HEK293 (cell line): Measurements from ENCODE around the gene ATG4B.

Source experiments
- BCL11A ChIP-seq: fragments of 450-650 bp; formaldehyde crosslinking; IDR thresholded peaks from 2 replicates; pipeline ENCODE4 v1.5.1; 2016; ENCODE audit warnings: low read depth, missing biosample characterization, missing genetic modification characterization
- BCL11B ChIP-seq: fragments of 450-650 bp; formaldehyde crosslinking; IDR thresholded peaks from 2 replicates; pipeline ENCODE4 v1.5.1; 2016; ENCODE audit warnings: low read depth, missing biosample characterization, missing genetic modification characterization
- EGR2 ChIP-seq: fragments of 450-650 bp; formaldehyde crosslinking; IDR thresholded peaks from 2 replicates; pipeline ENCODE4 v1.5.1; 2016; ENCODE audit warnings: low read depth, missing biosample characterization, missing genetic modification characterization
- HOXC10 ChIP-seq: sonication (generic); formaldehyde crosslinking; IDR thresholded peaks from 2 replicates; pipeline ENCODE4 v1.8.1; 2023; ENCODE audit warnings: mild to moderate bottlenecking, missing genetic modification reagents
- IKZF3 ChIP-seq: fragments of 450-650 bp; IDR thresholded peaks from 2 replicates; pipeline ENCODE4 v1.5.0; 2018; ENCODE audit warnings: missing biosample characterization, mild to moderate bottlenecking, missing genetic modification characterization, moderate library complexity
- KLF10 ChIP-seq: fragments of 450-650 bp; IDR thresholded peaks from 2 replicates; pipeline ENCODE4 v1.5.1; 2018; ENCODE audit warnings: missing biosample characterization, mild to moderate bottlenecking, missing genetic modification characterization
- KLF8 ChIP-seq: fragments of 450-650 bp; formaldehyde crosslinking; IDR thresholded peaks from 2 replicates; pipeline ENCODE4 v1.5.1; 2016; ENCODE audit warnings: missing biosample characterization, missing genetic modification characterization
- RBAK ChIP-seq: fragments of 450-650 bp; formaldehyde crosslinking; IDR thresholded peaks from 2 replicates; pipeline ENCODE4 v1.5.1; 2016; ENCODE audit warnings: missing biosample characterization, missing genetic modification characterization
- SP2 ChIP-seq: fragments of 450-650 bp; formaldehyde crosslinking; IDR thresholded peaks from 2 replicates; pipeline ENCODE4 v1.5.1; 2016; ENCODE audit warnings: missing biosample characterization, missing genetic modification characterization
- SP7 ChIP-seq: fragments of 450-650 bp; formaldehyde crosslinking; IDR thresholded peaks from 2 replicates; pipeline ENCODE4 v1.5.1; 2016; ENCODE audit warnings: missing biosample characterization, missing genetic modification characterization
- ZBTB1 ChIP-seq: fragments of 450-650 bp; formaldehyde crosslinking; IDR thresholded peaks from 2 replicates; pipeline ENCODE4 v1.5.1; 2016; ENCODE audit warnings: missing biosample characterization, missing genetic modification characterization
- ZBTB20 ChIP-seq: fragments of 450-650 bp; formaldehyde crosslinking; IDR thresholded peaks from 2 replicates; pipeline ENCODE4 v1.5.1; 2016; ENCODE audit warnings: missing biosample characterization, missing genetic modification characterization
- ZBTB48 ChIP-seq: fragments of 450-650 bp; formaldehyde crosslinking; IDR thresholded peaks from 2 replicates; pipeline ENCODE4 v1.5.1; 2016; ENCODE audit warnings: missing biosample characterization, missing genetic modification characterization
- ZBTB7A ChIP-seq: fragments of 450-650 bp; formaldehyde crosslinking; IDR thresholded peaks from 2 replicates; pipeline ENCODE4 v1.5.1; 2016; ENCODE audit warnings: low read depth, missing biosample characterization, missing genetic modification characterization
- ZIC2 ChIP-seq: fragments of 450-650 bp; formaldehyde crosslinking; IDR thresholded peaks from 2 replicates; pipeline ENCODE4 v1.5.1; 2016; ENCODE audit warnings: missing biosample characterization, missing genetic modification characterization
- ZNF121 ChIP-seq: fragments of 450-650 bp; formaldehyde crosslinking; IDR thresholded peaks from 2 replicates; pipeline ENCODE4 v1.5.1; 2016; ENCODE audit warnings: missing biosample characterization, missing genetic modification characterization
- ZNF132 ChIP-seq: fragments of 450-650 bp; formaldehyde crosslinking; IDR thresholded peaks from 2 replicates; pipeline ENCODE4 v1.5.1; 2017; ENCODE audit warnings: missing biosample characterization, missing genetic modification characterization, borderline replicate concordance
- ZNF184 ChIP-seq: fragments of 450-650 bp; IDR thresholded peaks from 2 replicates; pipeline ENCODE4 v1.5.1; 2018; ENCODE audit warnings: missing biosample characterization, mild to moderate bottlenecking, missing genetic modification characterization
- ZNF202 ChIP-seq: fragments of 450-650 bp; formaldehyde crosslinking; IDR thresholded peaks from 2 replicates; pipeline ENCODE4 v1.5.1; 2016; ENCODE audit warnings: missing biosample characterization, missing genetic modification characterization, borderline replicate concordance
- ZNF335 ChIP-seq: fragments of 450-650 bp; formaldehyde crosslinking; conservative IDR thresholded peaks from 2 replicates; pipeline ENCODE4 v1.5.1; 2016; ENCODE audit warnings: missing biosample characterization, missing genetic modification characterization
- ZNF391 ChIP-seq: fragments of 450-650 bp; formaldehyde crosslinking; IDR thresholded peaks from 2 replicates; pipeline ENCODE4 v1.5.1; 2016; ENCODE audit warnings: low read depth, missing biosample characterization, missing genetic modification characterization, borderline replicate concordance
- ZNF558 ChIP-seq: fragments of 450-650 bp; formaldehyde crosslinking; IDR thresholded peaks from 2 replicates; pipeline ENCODE4 v1.5.1; 2016; ENCODE audit warnings: missing biosample characterization, missing genetic modification characterization
- ZNF560 ChIP-seq: fragments of 450-650 bp; formaldehyde crosslinking; IDR thresholded peaks from 2 replicates; pipeline ENCODE4 v1.5.1; 2017; ENCODE audit warnings: missing biosample characterization, missing genetic modification characterization, borderline replicate concordance
- ZNF600 ChIP-seq: fragments of 450-650 bp; formaldehyde crosslinking; IDR thresholded peaks from 2 replicates; pipeline ENCODE4 v1.5.1; 2016; ENCODE audit warnings: missing biosample characterization, missing genetic modification characterization
- ZNF610 ChIP-seq: fragments of 450-650 bp; formaldehyde crosslinking; IDR thresholded peaks from 2 replicates; pipeline ENCODE4 v1.5.1; 2016; ENCODE audit warnings: missing biosample characterization, missing genetic modification characterization, borderline replicate concordance
- ZNF670 ChIP-seq: fragments of 450-650 bp; formaldehyde crosslinking; IDR thresholded peaks from 2 replicates; pipeline ENCODE4 v1.5.1; 2016; ENCODE audit warnings: missing biosample characterization, missing genetic modification characterization, low read depth
- ZNF785 ChIP-seq: fragments of 450-650 bp; formaldehyde crosslinking; IDR thresholded peaks from 2 replicates; pipeline ENCODE4 v1.5.1; 2016; ENCODE audit warnings: missing biosample characterization, missing genetic modification characterization
- ZNF843 ChIP-seq: fragments of 450-650 bp; formaldehyde crosslinking; IDR thresholded peaks from 2 replicates; pipeline ENCODE4 v1.5.1; 2016; ENCODE audit warnings: missing biosample characterization, missing genetic modification characterization
- TF ChIP-seq, protein P1 (sequence below): IDR thresholded peaks from 2 replicates; pipeline ENCODE4 v1.6.1; 2011; ENCODE audit warnings: mild to moderate bottlenecking, low read depth, low read length, borderline replicate concordance
- TF ChIP-seq, protein P2 (sequence below): fragments of 450-650 bp; formaldehyde crosslinking; IDR thresholded peaks from 2 replicates; pipeline ENCODE4 v1.5.1; 2016; ENCODE audit warnings: missing biosample characterization, missing genetic modification characterization
- TF ChIP-seq, protein P3 (sequence below): fragments of 450-650 bp; formaldehyde crosslinking; IDR thresholded peaks from 2 replicates; pipeline ENCODE4 v1.5.1; 2016; ENCODE audit warnings: missing biosample characterization, missing genetic modification characterization
- TF ChIP-seq, protein P4 (sequence below): fragments of 450-650 bp; formaldehyde crosslinking; IDR thresholded peaks from 2 replicates; pipeline ENCODE4 v1.5.1; 2017; ENCODE audit warnings: missing biosample characterization, missing genetic modification characterization
- TF ChIP-seq, protein P5 (sequence below): fragments of 450-650 bp; formaldehyde crosslinking; IDR thresholded peaks from 2 replicates; pipeline ENCODE4 v1.5.1; 2017; ENCODE audit warnings: missing biosample characterization, missing genetic modification characterization

Gene ATG4B

DNA sequence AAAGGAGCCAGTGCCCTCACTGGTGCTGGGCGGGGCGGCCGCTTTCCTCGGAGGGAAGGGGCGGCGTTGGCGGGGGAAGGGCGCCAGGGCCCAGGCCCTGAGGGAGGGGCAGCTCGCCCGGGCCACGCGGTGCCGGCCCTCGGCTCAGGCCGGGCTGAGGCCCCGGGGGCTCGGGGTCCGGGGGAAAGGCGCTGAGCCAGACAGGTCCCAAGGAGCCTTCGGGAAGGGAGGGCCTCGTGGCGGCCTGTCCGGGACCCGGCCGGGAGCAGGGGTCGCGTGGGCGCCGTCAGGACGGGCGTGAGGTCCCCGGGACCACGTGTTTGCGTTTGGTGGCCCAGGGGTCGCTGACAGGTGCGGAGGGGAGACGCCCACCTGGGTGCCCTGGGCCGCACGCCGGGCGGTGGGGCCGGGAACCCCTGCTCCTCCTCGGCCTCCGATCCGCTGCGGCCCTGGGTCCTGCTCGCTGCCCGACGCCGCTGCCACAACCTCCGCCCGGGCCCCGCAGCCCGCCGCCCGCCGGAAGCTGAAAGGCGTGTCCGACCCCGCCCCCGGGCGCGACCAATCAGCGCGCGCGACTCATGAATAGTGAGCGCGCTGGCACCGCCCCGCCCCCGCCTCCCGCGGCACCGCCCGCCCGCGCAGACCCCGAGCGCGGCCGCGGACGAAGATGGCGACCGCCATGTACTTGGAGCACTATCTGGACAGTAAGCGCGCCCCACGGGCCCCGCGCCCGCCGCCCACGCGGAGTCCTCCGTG, 64.1 kb downstream of the ATG4B start, which contains the start of gene ING5 (continued):
- TF ChIP-seq, protein P1, sequence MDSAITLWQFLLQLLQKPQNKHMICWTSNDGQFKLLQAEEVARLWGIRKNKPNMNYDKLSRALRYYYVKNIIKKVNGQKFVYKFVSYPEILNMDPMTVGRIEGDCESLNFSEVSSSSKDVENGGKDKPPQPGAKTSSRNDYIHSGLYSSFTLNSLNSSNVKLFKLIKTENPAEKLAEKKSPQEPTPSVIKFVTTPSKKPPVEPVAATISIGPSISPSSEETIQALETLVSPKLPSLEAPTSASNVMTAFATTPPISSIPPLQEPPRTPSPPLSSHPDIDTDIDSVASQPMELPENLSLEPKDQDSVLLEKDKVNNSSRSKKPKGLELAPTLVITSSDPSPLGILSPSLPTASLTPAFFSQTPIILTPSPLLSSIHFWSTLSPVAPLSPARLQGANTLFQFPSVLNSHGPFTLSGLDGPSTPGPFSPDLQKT, result peak; percentile 66; the same call in 1 of the 2 replicates
- peak; percentile 77 for TF ChIP-seq ZBTB48 (tag by site-specific recombination)
- TF ChIP-seq SP7 (tag by site-specific recombination), result peak; percentile 29; the same call in 1 of the 2 replicates
- TF ChIP-seq, protein P2, sequence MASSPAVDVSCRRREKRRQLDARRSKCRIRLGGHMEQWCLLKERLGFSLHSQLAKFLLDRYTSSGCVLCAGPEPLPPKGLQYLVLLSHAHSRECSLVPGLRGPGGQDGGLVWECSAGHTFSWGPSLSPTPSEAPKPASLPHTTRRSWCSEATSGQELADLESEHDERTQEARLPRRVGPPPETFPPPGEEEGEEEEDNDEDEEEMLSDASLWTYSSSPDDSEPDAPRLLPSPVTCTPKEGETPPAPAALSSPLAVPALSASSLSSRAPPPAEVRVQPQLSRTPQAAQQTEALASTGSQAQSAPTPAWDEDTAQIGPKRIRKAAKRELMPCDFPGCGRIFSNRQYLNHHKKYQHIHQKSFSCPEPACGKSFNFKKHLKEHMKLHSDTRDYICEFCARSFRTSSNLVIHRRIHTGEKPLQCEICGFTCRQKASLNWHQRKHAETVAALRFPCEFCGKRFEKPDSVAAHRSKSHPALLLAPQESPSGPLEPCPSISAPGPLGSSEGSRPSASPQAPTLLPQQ (tag by site-specific recombination), result peak; percentile 86
- TF ChIP-seq ZNF600 (tag by site-specific recombination), result peak; percentile 62; the same call in 1 of the 2 replicates
- no peak for TF ChIP-seq HOXC10 (CRISPR knock-in tag)
- no peak for TF ChIP-seq ZNF558 (tag by site-specific recombination)
- peak; percentile 99 for TF ChIP-seq KLF10 (tag by site-specific recombination)
- TF ChIP-seq, protein P3, sequence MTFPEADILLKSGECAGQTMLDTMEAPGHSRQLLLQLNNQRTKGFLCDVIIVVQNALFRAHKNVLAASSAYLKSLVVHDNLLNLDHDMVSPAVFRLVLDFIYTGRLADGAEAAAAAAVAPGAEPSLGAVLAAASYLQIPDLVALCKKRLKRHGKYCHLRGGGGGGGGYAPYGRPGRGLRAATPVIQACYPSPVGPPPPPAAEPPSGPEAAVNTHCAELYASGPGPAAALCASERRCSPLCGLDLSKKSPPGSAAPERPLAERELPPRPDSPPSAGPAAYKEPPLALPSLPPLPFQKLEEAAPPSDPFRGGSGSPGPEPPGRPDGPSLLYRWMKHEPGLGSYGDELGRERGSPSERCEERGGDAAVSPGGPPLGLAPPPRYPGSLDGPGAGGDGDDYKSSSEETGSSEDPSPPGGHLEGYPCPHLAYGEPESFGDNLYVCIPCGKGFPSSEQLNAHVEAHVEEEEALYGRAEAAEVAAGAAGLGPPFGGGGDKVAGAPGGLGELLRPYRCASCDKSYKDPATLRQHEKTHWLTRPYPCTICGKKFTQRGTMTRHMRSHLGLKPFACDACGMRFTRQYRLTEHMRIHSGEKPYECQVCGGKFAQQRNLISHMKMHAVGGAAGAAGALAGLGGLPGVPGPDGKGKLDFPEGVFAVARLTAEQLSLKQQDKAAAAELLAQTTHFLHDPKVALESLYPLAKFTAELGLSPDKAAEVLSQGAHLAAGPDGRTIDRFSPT (tag by site-specific recombination), result no peak
- TF ChIP-seq ZNF670 (tag by site-specific recombination), result no peak
- no peak for TF ChIP-seq ZBTB1 (tag by site-specific recombination)
- no peak for TF ChIP-seq RBAK (tag by site-specific recombination)
- TF ChIP-seq ZNF843 (tag by site-specific recombination), result no peak
- TF ChIP-seq ZNF184 (tag by site-specific recombination), result 0 out of 2 replicates have a peak, but pooled peaks have one; percentile 13
- TF ChIP-seq ZNF391 (tag by site-specific recombination), result no peak
- peak; percentile 68 for TF ChIP-seq SP2 (tag by site-specific recombination)
- TF ChIP-seq, protein P4, sequence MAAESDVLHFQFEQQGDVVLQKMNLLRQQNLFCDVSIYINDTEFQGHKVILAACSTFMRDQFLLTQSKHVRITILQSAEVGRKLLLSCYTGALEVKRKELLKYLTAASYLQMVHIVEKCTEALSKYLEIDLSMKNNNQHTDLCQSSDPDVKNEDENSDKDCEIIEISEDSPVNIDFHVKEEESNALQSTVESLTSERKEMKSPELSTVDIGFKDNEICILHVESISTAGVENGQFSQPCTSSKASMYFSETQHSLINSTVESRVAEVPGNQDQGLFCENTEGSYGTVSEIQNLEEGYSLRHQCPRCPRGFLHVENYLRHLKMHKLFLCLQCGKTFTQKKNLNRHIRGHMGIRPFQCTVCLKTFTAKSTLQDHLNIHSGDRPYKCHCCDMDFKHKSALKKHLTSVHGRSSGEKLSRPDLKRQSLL, result 0 out of 2 replicates have a peak, but pooled peaks have one; percentile 4
- no peak for TF ChIP-seq ZIC2
- TF ChIP-seq IKZF3 (tag by site-specific recombination), result 0 out of 2 replicates have a peak, but pooled peaks have one; percentile 8
- no peak for TF ChIP-seq ZNF202 (tag by site-specific recombination)
- TF ChIP-seq EGR2 (tag by site-specific recombination), result peak; percentile 22; the same call in 1 of the 2 replicates
- TF ChIP-seq, protein P5, sequence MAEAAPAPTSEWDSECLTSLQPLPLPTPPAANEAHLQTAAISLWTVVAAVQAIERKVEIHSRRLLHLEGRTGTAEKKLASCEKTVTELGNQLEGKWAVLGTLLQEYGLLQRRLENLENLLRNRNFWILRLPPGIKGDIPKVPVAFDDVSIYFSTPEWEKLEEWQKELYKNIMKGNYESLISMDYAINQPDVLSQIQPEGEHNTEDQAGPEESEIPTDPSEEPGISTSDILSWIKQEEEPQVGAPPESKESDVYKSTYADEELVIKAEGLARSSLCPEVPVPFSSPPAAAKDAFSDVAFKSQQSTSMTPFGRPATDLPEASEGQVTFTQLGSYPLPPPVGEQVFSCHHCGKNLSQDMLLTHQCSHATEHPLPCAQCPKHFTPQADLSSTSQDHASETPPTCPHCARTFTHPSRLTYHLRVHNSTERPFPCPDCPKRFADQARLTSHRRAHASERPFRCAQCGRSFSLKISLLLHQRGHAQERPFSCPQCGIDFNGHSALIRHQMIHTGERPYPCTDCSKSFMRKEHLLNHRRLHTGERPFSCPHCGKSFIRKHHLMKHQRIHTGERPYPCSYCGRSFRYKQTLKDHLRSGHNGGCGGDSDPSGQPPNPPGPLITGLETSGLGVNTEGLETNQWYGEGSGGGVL (tag by site-specific recombination), result 0 out of 2 replicates have a peak, but pooled peaks have one; percentile 10
- peak; percentile 75; the same call in 1 of the 2 replicates for TF ChIP-seq KLF8
- no peak for TF ChIP-seq ZNF560 (tag by site-specific recombination)
- peak; percentile 92 for TF ChIP-seq ZNF335 (tag by site-specific recombination)
- no peak for TF ChIP-seq ZNF610
- TF ChIP-seq BCL11B (tag by site-specific recombination), result 0 out of 2 replicates have a peak, but pooled peaks have one; percentile 19
- peak; percentile 85; the same call in 1 of the 2 replicates for TF ChIP-seq ZBTB20 (tag by site-specific recombination)
- TF ChIP-seq ZNF121 (tag by site-specific recombination), result peak; percentile 33; the same call in 1 of the 2 replicates
- TF ChIP-seq ZBTB7A (tag by site-specific recombination), result peak; percentile 62; the same call in 1 of the 2 replicates
- TF ChIP-seq ZNF785 (tag by site-specific recombination), result no peak
- TF ChIP-seq BCL11A (tag by site-specific recombination), result no peak
- TF ChIP-seq ZNF132 (tag by site-specific recombination), result no peak
